Measurements from ENCODE around the gene ZNF600. TPM values are rescaled to one million over a fixed set of nuclear protein-coding genes. Genes with fewer than 3 reads are reported as not detected.
"Not testable (repeated sequence)": the region's sequence is repeated elsewhere in the genome, so short reads cannot be mapped to it uniquely, and the experiment has no call there.

ZNF600 gene
- total RNA-seq: 12.0 and 13.1 TPM in 2 replicates

- intact Hi-C loops (cut with micrococcal nuclease): loop anchor here (5.0 kb wide), 3 partner anchors 49 to 259 kb away; partner anchors contain the start of genes ZNF611, ZNF808 and ZNF816
These were observed at the start of gene ZNF600 for GRCh38 chr19:52786464-52787354. Gene ZNF600 (minus strand): TSS chr19:52786791. CDS start chr19:52778888, 7,903 bp downstream.

- intact Hi-C loops (cut with micrococcal nuclease): not testable (repeated sequence)
These were observed 47.7 kb upstream of the ZNF600 start for GRCh38 chr19:52834289-52834688.

GRCh38 chr19:52833541-52833940, 47.0 kb upstream of the ZNF600 start:
- intact Hi-C loops (cut with micrococcal nuclease): not testable (repeated sequence)

- intact Hi-C loops (cut with micrococcal nuclease): not testable (repeated sequence)
These were observed 43.3 kb upstream of the ZNF600 start for GRCh38 chr19:52829866-52830265.

GRCh38 chr19:52825765-52826164, 39.2 kb upstream of the ZNF600 start:
- intact Hi-C loops (cut with micrococcal nuclease): no loop called here

- intact Hi-C loops (cut with micrococcal nuclease): no loop called here
These were observed 37.1 kb upstream of the ZNF600 start for GRCh38 chr19:52823676-52824075.

- intact Hi-C loops (cut with micrococcal nuclease): not testable (repeated sequence)
These were observed 34.8 kb upstream of the ZNF600 start, which contains the start of gene ZNF28 for GRCh38 chr19:52821204-52821960. Gene ZNF28 (minus strand): TSS chr19:52821633. CDS start chr19:52817958, 3,675 bp downstream.

GRCh38 chr19:52820472-52821203, 34.0 kb upstream of the ZNF600 start:
- intact Hi-C loops (cut with micrococcal nuclease): not testable (repeated sequence)

- intact Hi-C loops (cut with micrococcal nuclease): no loop called here
These were observed 23.2 kb upstream of the ZNF600 start for GRCh38 chr19:52809801-52810200.

- intact Hi-C loops (cut with micrococcal nuclease): not testable (repeated sequence)
These were observed 13.5 kb upstream of the ZNF600 start for GRCh38 chr19:52799950-52800640.

- intact Hi-C loops (cut with micrococcal nuclease): loop anchor here (5.0 kb wide), 3 partner anchors 52 to 262 kb away; partner anchors contain the start of genes ZNF611, ZNF808 and ZNF816
These were observed 2.8 kb upstream of the ZNF600 start for GRCh38 chr19:52789440-52789839.

- intact Hi-C loops (cut with micrococcal nuclease): loop anchor here (5.0 kb wide), 3 partner anchors 49 to 259 kb away; partner anchors contain the start of genes ZNF611, ZNF808 and ZNF816
These were observed 520 bp downstream of the ZNF600 start for GRCh38 chr19:52786078-52786463.

- intact Hi-C loops (cut with micrococcal nuclease): loop anchor here (5.0 kb wide), 3 partner anchors 48 to 258 kb away; partner anchors contain the start of genes ZNF611, ZNF808 and ZNF816
These were observed 1.1 kb downstream of the ZNF600 start for GRCh38 chr19:52785506-52785905.

GRCh38 chr19:52782864-52783263, 3.7 kb downstream of the ZNF600 start:
- intact Hi-C loops (cut with micrococcal nuclease): not testable (repeated sequence)

GRCh38 chr19:52778811-52779210, 7.8 kb downstream of the ZNF600 start:
- intact Hi-C loops (cut with micrococcal nuclease): no loop called here

- intact Hi-C loops (cut with micrococcal nuclease): not testable (repeated sequence)
These were observed 30.1 kb downstream of the ZNF600 start for GRCh38 chr19:52756447-52756846.

GRCh38 chr19:52749780-52750179, 36.8 kb downstream of the ZNF600 start:
- intact Hi-C loops (cut with micrococcal nuclease): no loop called here

- intact Hi-C loops (cut with micrococcal nuclease): no loop called here
These were observed 38.1 kb downstream of the ZNF600 start for GRCh38 chr19:52748336-52748950.

GRCh38 chr19:52745919-52746318, 40.7 kb downstream of the ZNF600 start:
- intact Hi-C loops (cut with micrococcal nuclease): not testable (repeated sequence)

- intact Hi-C loops (cut with micrococcal nuclease): no loop called here
These were observed 43.5 kb downstream of the ZNF600 start for GRCh38 chr19:52743091-52743490.

Measured in T-helper 2 cell treated with Interferon-gamma antibody and Interleukin-4, amounts not matched to agents 100 ng/mL and 5 ng/mL, for 36 hours (primary cell).